Neural progenitor cell (in vitro differentiated cells): ENCODE measurements around the gene MPP1. TPM values are rescaled to one million over a fixed set of nuclear protein-coding genes. Genes with fewer than 3 reads are reported as not detected.

Source experiments
- DNase-seq: peaks from one replicate; pipeline ENCODE4 v3.0.0-alpha.2; 2016; ENCODE audit warnings: low spot score
- H2AFZ ChIP-seq: fragments of 200-600 bp; sonication (generic); replicated peaks from 2 replicates; pipeline ENCODE4 v1.6.1; 2016; ENCODE audit warnings: antibody characterized with exemption
- H3F3A ChIP-seq: fragments of 200-600 bp; sonication (generic); 2 replicates; pipeline ENCODE4 v1.6.1; 2016; ENCODE audit warnings: antibody characterized with exemption, low read depth
- H3K27ac ChIP-seq: fragments of 200-600 bp; sonication (generic); 2 replicates; pipeline ENCODE4 v1.5.1; 2016; ENCODE audit warnings: mild to moderate bottlenecking
- H3K27me3 ChIP-seq: fragments of 200-600 bp; sonication (generic); 2 replicates; pipeline ENCODE4 v1.6.1; 2016; ENCODE audit warnings: mild to moderate bottlenecking, moderate library complexity
- H3K36me3 ChIP-seq: fragments of 200-600 bp; sonication (generic); 2 replicates; pipeline ENCODE4 v1.5.1; 2016
- H3K4me1 ChIP-seq: fragments of 200-600 bp; sonication (generic); 2 replicates; pipeline ENCODE4 v1.6.1; 2016; ENCODE audit warnings: mixed run types
- H3K4me2 ChIP-seq: fragments of 200-600 bp; sonication (generic); 2 replicates; pipeline ENCODE4 v1.6.1; 2016
- H3K4me3 ChIP-seq: fragments of 200-600 bp; sonication (generic); 2 replicates; pipeline ENCODE4 v1.5.1; 2016
- H3K79me2 ChIP-seq: fragments of 200-600 bp; sonication (generic); 2 replicates; pipeline ENCODE4 v1.6.1; 2016; ENCODE audit warnings: low read depth
- H3K9ac ChIP-seq: fragments of 200-600 bp; sonication (generic); 2 replicates; pipeline ENCODE4 v1.6.1; 2016
- H3K9me3 ChIP-seq: fragments of 200-600 bp; sonication (generic); 2 replicates; pipeline ENCODE4 v1.5.1; 2016; ENCODE audit warnings: low read depth
- H4K20me1 ChIP-seq: fragments of 200-600 bp; sonication (generic); 2 replicates; pipeline ENCODE4 v1.6.1; 2016; ENCODE audit warnings: low read depth
- H3K27ac Mint-ChIP-seq: 3 replicates; pipeline ENCODE4 v1.8.0; 2021; ENCODE audit warnings: mixed read lengths
- H3K27me3 Mint-ChIP-seq: 2 replicates; pipeline ENCODE4 v1.8.0; 2022; ENCODE audit warnings: low read depth, mild to moderate bottlenecking, inconsistent platforms, moderate library complexity, mixed read lengths; ENCODE audit not compliant: insufficient read depth
- H3K36me3 Mint-ChIP-seq: 3 replicates; pipeline ENCODE4 v1.8.0; 2021; ENCODE audit warnings: mixed read lengths
- H3K4me1 Mint-ChIP-seq: 3 replicates; pipeline ENCODE4 v1.8.0; 2021; ENCODE audit warnings: mixed read lengths
- H3K4me3 Mint-ChIP-seq: 3 replicates; pipeline ENCODE4 v1.8.0; 2021; ENCODE audit warnings: mild to moderate bottlenecking, moderate library complexity, mixed read lengths
- H3K9me3 Mint-ChIP-seq: 3 replicates; pipeline ENCODE4 v1.8.0; 2020; ENCODE audit warnings: mixed read lengths
- EZH2 ChIP-seq: fragments of 200-600 bp; sonication (generic); IDR thresholded peaks from 2 replicates; pipeline ENCODE4 v1.6.1; 2017; ENCODE audit warnings: antibody characterized with exemption, mild to moderate bottlenecking, moderate library complexity
- EZH2phosphoT487 ChIP-seq: fragments of 200-600 bp; sonication (generic); IDR thresholded peaks from 2 replicates; pipeline ENCODE4 v1.6.1; 2017; ENCODE audit warnings: antibody characterized with exemption
- total RNA-seq: library from RNA; depleted of rRNA; stranded (reverse); fragments of >200 nt; gene quantifications from 2 replicates; pipeline ENCODE4 v1.2.3, GENCODE V29; 2015; ENCODE audit warnings: low replicate concordance
- TF ChIP-seq, protein P1 (sequence below): fragments of 200-600 bp; sonication (generic); IDR thresholded peaks from 2 replicates; pipeline ENCODE4 v1.5.1; 2017; ENCODE audit warnings: antibody characterized with exemption, mild to moderate bottlenecking

MPP1 gene
- total RNA-seq, 1 donor from 2014 or later = not detected

DNA sequence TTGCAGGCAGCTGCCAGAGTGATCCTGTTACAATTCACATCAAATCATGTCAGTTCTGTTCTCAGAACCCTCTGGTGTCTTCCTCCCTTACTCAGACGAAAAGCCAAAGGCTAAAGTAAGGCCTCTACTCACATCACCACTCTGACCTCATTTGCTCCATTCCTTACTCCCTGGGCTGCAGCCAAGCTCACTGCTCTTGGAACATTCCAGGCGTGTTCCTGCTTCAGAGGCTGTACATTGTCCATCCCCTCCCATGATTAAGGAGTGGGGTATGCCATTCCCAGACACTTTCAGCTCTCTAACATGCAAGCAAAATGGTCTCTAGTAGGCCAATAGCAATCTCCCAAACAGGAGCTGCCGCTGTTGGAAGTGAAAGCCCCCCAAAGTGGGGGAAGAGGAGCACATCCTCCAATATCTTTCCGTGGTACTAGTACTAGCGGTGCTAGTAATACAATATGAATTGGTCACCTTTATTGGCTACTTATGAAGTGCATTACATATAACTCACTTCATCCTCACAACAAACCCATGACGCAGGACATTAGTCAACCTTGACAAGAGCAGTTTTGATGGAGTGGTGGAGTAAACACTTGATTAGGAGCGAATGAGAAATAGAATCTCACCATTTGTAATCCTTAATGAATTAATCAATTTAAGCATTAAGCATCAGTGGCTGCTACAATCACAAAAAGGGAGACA is 69.4 kb downstream of the MPP1 start:
- Histone ChIP-seq H3K9ac (no peak overlapping the region), H3K27me3 (no peaks in the 10 kb centered on the region), H4K20me1 (no peaks in the 10 kb centered on the region), H3K36me3 (no peaks in the 10 kb centered on the region), H3K4me3 (no peak overlapping the region), H3F3A (no peaks in the 10 kb centered on the region), H2AFZ (no peak overlapping the region), H3K27ac (no peak overlapping the region), H3K9me3 (peaks cover 2% of the 10 kb centered on the region), H3K4me1 (no peaks in the 10 kb centered on the region), H3K4me2 (no peak overlapping the region), H3K79me2 (no peaks in the 10 kb centered on the region)
- H3K4me3 Mint-ChIP-seq = no peak overlapping the region
- no peak for DNase-seq
- H3K9me3 Mint-ChIP-seq = peaks cover 2% of the 10 kb centered on the region
- H3K36me3 Mint-ChIP-seq = no peaks in the 10 kb centered on the region
- H3K4me1 Mint-ChIP-seq = no peaks in the 10 kb centered on the region
- no peaks in the 10 kb centered on the region for H3K27me3 Mint-ChIP-seq
- no peak overlapping the region for H3K27ac Mint-ChIP-seq
- TF ChIP-seq, protein P1, sequence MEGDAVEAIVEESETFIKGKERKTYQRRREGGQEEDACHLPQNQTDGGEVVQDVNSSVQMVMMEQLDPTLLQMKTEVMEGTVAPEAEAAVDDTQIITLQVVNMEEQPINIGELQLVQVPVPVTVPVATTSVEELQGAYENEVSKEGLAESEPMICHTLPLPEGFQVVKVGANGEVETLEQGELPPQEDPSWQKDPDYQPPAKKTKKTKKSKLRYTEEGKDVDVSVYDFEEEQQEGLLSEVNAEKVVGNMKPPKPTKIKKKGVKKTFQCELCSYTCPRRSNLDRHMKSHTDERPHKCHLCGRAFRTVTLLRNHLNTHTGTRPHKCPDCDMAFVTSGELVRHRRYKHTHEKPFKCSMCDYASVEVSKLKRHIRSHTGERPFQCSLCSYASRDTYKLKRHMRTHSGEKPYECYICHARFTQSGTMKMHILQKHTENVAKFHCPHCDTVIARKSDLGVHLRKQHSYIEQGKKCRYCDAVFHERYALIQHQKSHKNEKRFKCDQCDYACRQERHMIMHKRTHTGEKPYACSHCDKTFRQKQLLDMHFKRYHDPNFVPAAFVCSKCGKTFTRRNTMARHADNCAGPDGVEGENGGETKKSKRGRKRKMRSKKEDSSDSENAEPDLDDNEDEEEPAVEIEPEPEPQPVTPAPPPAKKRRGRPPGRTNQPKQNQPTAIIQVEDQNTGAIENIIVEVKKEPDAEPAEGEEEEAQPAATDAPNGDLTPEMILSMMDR = no peak
- no peak for TF ChIP-seq EZH2phosphoT487
- TF ChIP-seq EZH2 = no peak

DNA sequence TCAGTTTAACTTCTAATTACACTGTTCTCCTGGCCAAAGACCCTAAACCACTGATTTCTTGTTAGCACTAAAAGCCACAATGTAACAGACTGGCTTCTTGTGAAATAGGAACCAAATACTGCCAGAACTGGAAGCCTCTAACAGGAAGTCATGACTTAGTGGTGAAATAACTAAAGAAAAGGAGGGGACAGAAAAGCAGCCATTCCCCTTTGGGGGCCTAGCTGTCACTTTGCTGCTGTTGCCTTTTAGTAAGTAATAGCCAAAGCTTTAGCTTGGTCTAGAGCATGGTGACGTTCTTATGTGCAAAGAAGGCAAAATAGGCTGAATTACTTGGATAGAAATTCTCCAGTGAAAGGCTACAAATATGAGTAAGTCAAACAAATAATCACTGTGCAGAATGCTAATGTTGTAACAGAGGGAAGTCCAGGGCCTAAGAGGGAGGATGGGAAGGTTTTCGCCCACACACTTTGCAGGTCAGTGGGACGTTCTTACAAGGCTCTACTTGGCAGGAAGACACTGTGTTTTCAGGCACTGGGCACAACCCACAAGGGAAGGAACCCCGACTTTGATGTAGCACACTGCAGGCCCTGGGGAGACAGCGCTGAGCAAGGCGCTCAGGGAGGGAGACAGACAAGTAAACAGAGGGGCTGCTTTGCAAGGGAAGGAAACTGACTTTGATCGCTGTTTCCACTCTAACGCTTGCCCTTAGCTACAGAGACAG is 71.1 kb downstream of the MPP1 start:
- H3K36me3 ChIP-seq = no peaks in the 10 kb centered on the region
- H2AFZ ChIP-seq = no peak overlapping the region
- Mint-ChIP-seq H3K36me3 (no peaks in the 10 kb centered on the region), H3K9me3 (peaks cover 2% of the 10 kb centered on the region), H3K4me3 (no peak overlapping the region), H3K4me1 (no peaks in the 10 kb centered on the region), H3K27me3 (no peaks in the 10 kb centered on the region), H3K27ac (no peak overlapping the region)
- H3F3A ChIP-seq = no peaks in the 10 kb centered on the region
- H3K79me2 ChIP-seq = no peaks in the 10 kb centered on the region
- no peaks in the 10 kb centered on the region for H3K4me1 ChIP-seq
- TF ChIP-seq, protein P1 = no peak
- TF ChIP-seq EZH2 (no peak), EZH2phosphoT487 (no peak)
- no peaks in the 10 kb centered on the region for H4K20me1 ChIP-seq
- no peak for DNase-seq
- no peak overlapping the region for H3K27ac ChIP-seq
- H3K4me2 ChIP-seq = no peak overlapping the region
- no peaks in the 10 kb centered on the region for H3K27me3 ChIP-seq
- no peak overlapping the region for H3K4me3 ChIP-seq
- H3K9ac ChIP-seq = no peak overlapping the region
- H3K9me3 ChIP-seq = peaks cover 2% of the 10 kb centered on the region

DNA sequence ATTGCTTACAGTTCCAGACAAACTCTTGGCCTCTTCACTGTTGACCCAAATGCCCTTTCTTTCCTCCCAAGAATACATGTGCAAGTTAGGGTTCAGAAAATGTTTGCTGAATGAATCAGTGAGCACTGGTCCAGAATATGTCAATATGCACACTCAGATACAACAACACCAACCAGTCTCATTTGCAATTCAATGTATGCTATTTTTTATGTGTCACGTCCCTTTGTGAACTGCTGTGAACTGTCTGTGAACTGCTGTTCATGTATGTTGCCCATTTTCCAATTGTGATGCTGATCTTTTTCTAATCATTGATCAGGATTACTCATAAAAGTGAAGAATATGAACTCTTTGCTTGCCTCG is 72.2 kb downstream of the MPP1 start:
- Histone ChIP-seq H3K4me2 (no peak overlapping the region), H3K4me3 (no peak overlapping the region), H3K27ac (no peak overlapping the region), H3K9me3 (peaks cover 2% of the 10 kb centered on the region), H3K36me3 (no peaks in the 10 kb centered on the region), H4K20me1 (no peaks in the 10 kb centered on the region), H3F3A (no peaks in the 10 kb centered on the region), H3K79me2 (no peaks in the 10 kb centered on the region), H2AFZ (no peak overlapping the region), H3K27me3 (no peaks in the 10 kb centered on the region), H3K4me1 (no peaks in the 10 kb centered on the region), H3K9ac (no peak overlapping the region)
- TF ChIP-seq, protein P1 = no peak
- TF ChIP-seq EZH2 (no peak), EZH2phosphoT487 (no peak)
- H3K36me3 Mint-ChIP-seq = no peaks in the 10 kb centered on the region
- no peaks in the 10 kb centered on the region for H3K4me1 Mint-ChIP-seq
- peaks cover 2% of the 10 kb centered on the region for H3K9me3 Mint-ChIP-seq
- DNase-seq = no peak
- H3K27me3 Mint-ChIP-seq = no peaks in the 10 kb centered on the region
- H3K4me3 Mint-ChIP-seq = no peak overlapping the region
- H3K27ac Mint-ChIP-seq = no peak overlapping the region
